ENCODE measurements around the gene GIT2.

DNA sequence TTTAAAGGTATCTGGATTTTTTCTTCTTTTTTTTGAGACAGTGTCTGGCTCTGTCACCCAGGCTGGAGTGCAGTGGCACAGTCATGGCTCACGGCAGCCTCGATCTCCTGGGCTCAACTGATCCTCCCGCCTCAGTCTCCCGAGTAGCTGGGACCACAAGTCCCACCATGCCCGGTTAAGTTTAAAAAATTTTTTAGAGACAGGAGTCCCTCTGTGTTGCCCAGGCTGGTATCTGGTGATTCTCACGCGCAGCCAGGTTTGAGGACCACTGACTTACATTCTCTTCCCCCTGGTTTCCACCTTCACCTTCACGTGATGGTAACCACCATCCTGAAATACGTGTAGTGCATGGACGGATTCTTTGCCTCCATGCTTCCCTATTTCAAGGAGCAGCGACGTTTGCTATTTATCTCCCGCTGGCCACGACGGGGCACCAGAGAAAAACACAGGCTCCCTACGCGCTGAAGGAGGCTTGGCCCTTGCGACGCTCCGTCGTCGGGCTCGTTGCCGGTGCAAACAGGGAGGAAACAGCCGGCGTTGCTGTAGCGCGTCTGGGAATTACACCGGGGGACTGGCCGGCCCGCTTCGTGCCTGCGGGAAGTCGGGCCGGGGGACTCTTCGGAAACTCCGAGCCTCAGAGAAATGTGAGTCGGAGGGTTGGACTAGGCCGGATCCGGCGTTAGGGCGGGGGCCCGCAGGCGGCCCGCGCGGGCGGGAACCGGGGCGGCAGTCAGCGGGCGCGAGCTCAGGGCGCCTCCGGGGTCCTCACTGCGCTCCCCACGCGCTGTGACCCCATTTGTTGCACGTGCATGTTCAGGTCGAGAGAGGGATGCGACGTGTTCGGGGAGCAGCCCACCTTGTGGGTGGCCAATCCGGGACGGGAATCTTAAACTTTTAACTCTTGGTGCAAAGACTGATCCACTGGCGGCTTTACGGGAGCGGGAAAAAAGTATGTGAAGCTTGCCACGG is 96.1 kb downstream of the GIT2 start, which contains the start of gene TCHP:
- TF ChIP-seq, protein P1, sequence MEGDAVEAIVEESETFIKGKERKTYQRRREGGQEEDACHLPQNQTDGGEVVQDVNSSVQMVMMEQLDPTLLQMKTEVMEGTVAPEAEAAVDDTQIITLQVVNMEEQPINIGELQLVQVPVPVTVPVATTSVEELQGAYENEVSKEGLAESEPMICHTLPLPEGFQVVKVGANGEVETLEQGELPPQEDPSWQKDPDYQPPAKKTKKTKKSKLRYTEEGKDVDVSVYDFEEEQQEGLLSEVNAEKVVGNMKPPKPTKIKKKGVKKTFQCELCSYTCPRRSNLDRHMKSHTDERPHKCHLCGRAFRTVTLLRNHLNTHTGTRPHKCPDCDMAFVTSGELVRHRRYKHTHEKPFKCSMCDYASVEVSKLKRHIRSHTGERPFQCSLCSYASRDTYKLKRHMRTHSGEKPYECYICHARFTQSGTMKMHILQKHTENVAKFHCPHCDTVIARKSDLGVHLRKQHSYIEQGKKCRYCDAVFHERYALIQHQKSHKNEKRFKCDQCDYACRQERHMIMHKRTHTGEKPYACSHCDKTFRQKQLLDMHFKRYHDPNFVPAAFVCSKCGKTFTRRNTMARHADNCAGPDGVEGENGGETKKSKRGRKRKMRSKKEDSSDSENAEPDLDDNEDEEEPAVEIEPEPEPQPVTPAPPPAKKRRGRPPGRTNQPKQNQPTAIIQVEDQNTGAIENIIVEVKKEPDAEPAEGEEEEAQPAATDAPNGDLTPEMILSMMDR (IDR thresholded peaks at IDR 0.05), result peak in 4 of 5 experiments; percentile 18 to 67 (median 38)
- peak in 1 of 2 donors; percentile 90 for TF ChIP-seq EP300 (IDR thresholded peaks at IDR 0.05)
- no peak for TF ChIP-seq POLR2A (IDR thresholded peaks at IDR 0.05)

All from tibial nerve (tissue), 4 donors.